BE2C (cell line): ENCODE data around the gene COL7A1.

Source experiments
- DNase-seq: peaks from one replicate; pipeline ENCODE4 v3.0.0-alpha.2; 2020
- H3K27me3 ChIP-seq: fragments of 250-450 bp; sonication (Bioruptor Pico); 2 replicates; pipeline ENCODE4 v1.5.1; 2020; ENCODE audit warnings: mild to moderate bottlenecking
- H3K36me3 ChIP-seq: fragments of 250-450 bp; sonication (Bioruptor Pico); 2 replicates; pipeline ENCODE4 v1.5.1; 2020; ENCODE audit warnings: mild to moderate bottlenecking
- H3K4me1 ChIP-seq: fragments of 250-450 bp; sonication (Bioruptor Pico); 2 replicates; pipeline ENCODE4 v1.5.1; 2020
- H3K4me3 ChIP-seq: 2 replicates; pipeline ENCODE4 v1.5.1; 2011; ENCODE audit warnings: low read depth, low read length
- H3K9me3 ChIP-seq: fragments of 250-450 bp; sonication (Bioruptor Pico); 2 replicates; pipeline ENCODE4 v1.5.1; 2020
- TF ChIP-seq, protein P1 (sequence below): IDR thresholded peaks from 2 replicates; pipeline ENCODE4 v1.5.1; 2012; ENCODE audit warnings: mild to moderate bottlenecking, low read depth, low read length

COL7A1 gene

DNA sequence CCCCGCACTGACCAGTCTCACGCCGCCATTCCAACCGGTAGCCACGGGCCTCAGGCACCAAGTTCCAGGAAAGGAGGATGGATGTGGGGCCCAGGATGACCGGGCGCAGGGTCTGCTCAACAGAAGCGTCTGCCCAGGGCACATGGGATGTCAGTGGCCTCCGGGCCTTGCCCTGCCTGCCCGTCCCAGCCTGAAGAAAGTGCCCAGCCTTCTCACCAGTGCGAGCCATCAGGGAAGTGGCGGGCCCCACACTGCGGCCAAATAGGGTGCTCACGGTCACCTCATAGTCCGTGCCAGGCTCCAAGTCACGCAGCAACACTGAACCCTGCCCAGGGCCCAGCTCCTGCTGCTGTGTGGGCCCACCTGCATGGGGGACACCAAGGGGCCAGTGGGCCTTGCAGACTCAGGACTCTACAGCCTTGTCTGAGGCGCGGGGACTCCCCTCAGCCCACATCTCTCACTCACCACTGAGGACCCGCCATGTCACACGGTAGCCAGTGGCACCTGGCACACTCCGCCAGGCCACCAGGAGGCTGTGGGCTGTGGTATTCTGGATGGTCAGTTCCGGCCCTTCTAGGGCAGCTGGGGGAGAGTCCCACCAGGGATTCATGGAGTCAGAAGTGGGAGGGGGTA, 3.1 kb downstream of the COL7A1 start:
- no peak overlapping the region for H3K4me3 ChIP-seq
- H3K36me3 ChIP-seq: no peaks in the 10 kb centered on the region
- H3K4me1 ChIP-seq: no peaks in the 10 kb centered on the region; the same call in 1 of the 2 replicates
- peaks cover 3% of the 10 kb centered on the region; the same call in 1 of the 2 replicates for H3K27me3 ChIP-seq
- DNase-seq: no peak
- TF ChIP-seq, protein P1, sequence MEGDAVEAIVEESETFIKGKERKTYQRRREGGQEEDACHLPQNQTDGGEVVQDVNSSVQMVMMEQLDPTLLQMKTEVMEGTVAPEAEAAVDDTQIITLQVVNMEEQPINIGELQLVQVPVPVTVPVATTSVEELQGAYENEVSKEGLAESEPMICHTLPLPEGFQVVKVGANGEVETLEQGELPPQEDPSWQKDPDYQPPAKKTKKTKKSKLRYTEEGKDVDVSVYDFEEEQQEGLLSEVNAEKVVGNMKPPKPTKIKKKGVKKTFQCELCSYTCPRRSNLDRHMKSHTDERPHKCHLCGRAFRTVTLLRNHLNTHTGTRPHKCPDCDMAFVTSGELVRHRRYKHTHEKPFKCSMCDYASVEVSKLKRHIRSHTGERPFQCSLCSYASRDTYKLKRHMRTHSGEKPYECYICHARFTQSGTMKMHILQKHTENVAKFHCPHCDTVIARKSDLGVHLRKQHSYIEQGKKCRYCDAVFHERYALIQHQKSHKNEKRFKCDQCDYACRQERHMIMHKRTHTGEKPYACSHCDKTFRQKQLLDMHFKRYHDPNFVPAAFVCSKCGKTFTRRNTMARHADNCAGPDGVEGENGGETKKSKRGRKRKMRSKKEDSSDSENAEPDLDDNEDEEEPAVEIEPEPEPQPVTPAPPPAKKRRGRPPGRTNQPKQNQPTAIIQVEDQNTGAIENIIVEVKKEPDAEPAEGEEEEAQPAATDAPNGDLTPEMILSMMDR: no peak
- no peaks in the 10 kb centered on the region for H3K9me3 ChIP-seq

- Histone ChIP-seq H3K36me3 (no peaks in the 10 kb centered on the region), H3K9me3 (no peaks in the 10 kb centered on the region)
- TF ChIP-seq, protein P1: no peak
Measured at GRCh38 chr3:48591436-48591835, 3.7 kb downstream of the COL7A1 start.

GRCh38 chr3:48588230-48588629, 6.9 kb downstream of the COL7A1 start:
- Histone ChIP-seq H3K4me1 (no peaks in the 10 kb centered on the region), H3K36me3 (no peaks in the 10 kb centered on the region), H3K4me3 (no peak overlapping the region), H3K9me3 (no peaks in the 10 kb centered on the region), H3K27me3 (no peaks in the 10 kb centered on the region)
- no peak for DNase-seq
- TF ChIP-seq, protein P1: no peak

More at GRCh38 chr3:48591436-48591835, 3.7 kb downstream of the COL7A1 start:
- H3K4me3 ChIP-seq: no peak overlapping the region
- H3K27me3 ChIP-seq: peaks cover 3% of the 10 kb centered on the region; the same call in 1 of the 2 replicates
- H3K4me1 ChIP-seq: no peaks in the 10 kb centered on the region; the same call in 1 of the 2 replicates
- no peak for DNase-seq

DNA sequence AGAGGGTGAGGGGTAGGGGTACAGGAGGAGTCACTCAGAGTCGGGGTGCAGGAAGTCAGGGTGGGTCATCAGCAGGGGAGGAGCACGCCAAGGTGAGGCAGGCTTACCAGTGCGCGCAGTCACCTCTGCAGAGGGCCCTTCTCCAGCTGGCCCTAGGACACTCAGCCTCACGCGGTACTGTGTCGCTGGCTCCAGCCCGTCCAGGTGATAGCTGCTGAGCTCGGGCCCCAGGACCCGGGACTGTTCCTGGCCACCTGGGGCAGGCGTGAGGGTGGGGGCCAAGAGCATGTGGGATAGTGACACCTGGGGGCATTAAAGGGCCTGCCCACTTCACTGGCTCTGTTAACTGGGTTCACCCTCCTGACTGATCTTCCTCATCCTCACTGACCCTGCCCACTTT, 7.4 kb downstream of the COL7A1 start:
- H3K27me3 ChIP-seq: no peaks in the 10 kb centered on the region
- no peaks in the 10 kb centered on the region for H3K36me3 ChIP-seq
- H3K4me3 ChIP-seq: no peak overlapping the region
- TF ChIP-seq, protein P1: no peak
- no peak for DNase-seq
- H3K9me3 ChIP-seq: no peaks in the 10 kb centered on the region
- no peaks in the 10 kb centered on the region for H3K4me1 ChIP-seq

DNA sequence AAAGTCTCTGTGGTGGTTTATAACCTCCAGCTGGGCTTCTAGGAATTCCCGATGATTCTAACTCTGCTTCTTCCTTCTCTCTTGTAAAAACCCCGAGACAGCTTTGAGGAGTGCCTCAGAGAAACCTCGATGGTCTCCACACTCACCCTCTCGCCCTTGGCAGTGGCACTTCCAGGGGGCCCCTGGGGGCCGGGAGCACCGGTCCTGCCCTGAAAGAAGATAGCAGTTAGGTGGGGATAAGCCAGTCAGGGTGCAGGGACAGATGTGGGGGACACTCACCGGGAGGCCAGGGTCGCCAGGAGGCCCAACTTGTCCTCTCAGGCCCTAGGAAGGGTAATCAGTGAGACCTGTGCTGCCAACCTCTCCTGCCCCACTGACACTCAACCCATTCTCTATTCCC, 9.7 kb downstream of the COL7A1 start:
- Histone ChIP-seq H3K36me3 (no peaks in the 10 kb centered on the region), H3K27me3 (no peaks in the 10 kb centered on the region), H3K4me3 (no peak overlapping the region), H3K4me1 (no peaks in the 10 kb centered on the region), H3K9me3 (no peaks in the 10 kb centered on the region)
- no peak for DNase-seq
- TF ChIP-seq, protein P1: no peak

- Histone ChIP-seq H3K9me3 (no peaks in the 10 kb centered on the region), H3K4me1 (no peaks in the 10 kb centered on the region), H3K4me3 (no peak overlapping the region), H3K27me3 (no peaks in the 10 kb centered on the region), H3K36me3 (no peaks in the 10 kb centered on the region)
- no peak for DNase-seq
- TF ChIP-seq, protein P1: no peak
Measured at GRCh38 chr3:48584836-48585235, 10.3 kb downstream of the COL7A1 start.
